WI38 (cell line): ENCODE results near the gene SLC22A16.
A peak's percentile ranks its signal among the peaks of the same experiment; 100 is the strongest.
"Not testable (repeated sequence)": the region's sequence is repeated elsewhere in the genome, so short reads cannot be mapped to it uniquely, and the experiment has no call there.

ENCODE experiments used
- H3K4me3 ChIP-seq: 2 replicates; pipeline ENCODE4 v1.5.1; 2011; ENCODE audit warnings: low read depth, mild to moderate bottlenecking, control low read depth, low read length
- TF ChIP-seq, protein P1 (sequence below): IDR thresholded peaks from 2 replicates; pipeline ENCODE4 v1.5.1; 2012; ENCODE audit warnings: low read depth, mild to moderate bottlenecking, control low read depth, low read length

The SLC22A16 gene

DNA sequence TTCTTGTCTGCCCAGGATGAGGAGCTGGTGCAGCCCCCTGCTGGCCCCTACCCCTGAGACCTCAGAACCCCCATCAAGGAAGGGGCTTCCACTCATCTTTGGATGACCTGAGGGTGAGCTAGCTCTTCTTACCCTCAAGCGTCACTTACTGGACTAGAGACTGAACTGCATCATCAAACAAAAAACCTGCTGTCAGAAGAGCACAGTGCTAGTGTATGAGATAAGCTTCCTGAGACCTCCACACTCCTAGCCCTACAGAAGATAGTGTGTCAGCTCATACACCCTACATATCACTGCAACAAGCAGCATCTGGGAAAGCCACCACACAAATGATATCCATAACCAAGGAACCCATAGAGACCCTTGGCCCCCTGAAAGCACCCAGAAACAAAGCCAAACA is 15.0 kb downstream of the SLC22A16 start:
- no peak overlapping the region for H3K4me3 ChIP-seq
- TF ChIP-seq, protein P1, sequence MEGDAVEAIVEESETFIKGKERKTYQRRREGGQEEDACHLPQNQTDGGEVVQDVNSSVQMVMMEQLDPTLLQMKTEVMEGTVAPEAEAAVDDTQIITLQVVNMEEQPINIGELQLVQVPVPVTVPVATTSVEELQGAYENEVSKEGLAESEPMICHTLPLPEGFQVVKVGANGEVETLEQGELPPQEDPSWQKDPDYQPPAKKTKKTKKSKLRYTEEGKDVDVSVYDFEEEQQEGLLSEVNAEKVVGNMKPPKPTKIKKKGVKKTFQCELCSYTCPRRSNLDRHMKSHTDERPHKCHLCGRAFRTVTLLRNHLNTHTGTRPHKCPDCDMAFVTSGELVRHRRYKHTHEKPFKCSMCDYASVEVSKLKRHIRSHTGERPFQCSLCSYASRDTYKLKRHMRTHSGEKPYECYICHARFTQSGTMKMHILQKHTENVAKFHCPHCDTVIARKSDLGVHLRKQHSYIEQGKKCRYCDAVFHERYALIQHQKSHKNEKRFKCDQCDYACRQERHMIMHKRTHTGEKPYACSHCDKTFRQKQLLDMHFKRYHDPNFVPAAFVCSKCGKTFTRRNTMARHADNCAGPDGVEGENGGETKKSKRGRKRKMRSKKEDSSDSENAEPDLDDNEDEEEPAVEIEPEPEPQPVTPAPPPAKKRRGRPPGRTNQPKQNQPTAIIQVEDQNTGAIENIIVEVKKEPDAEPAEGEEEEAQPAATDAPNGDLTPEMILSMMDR, result no peak

DNA sequence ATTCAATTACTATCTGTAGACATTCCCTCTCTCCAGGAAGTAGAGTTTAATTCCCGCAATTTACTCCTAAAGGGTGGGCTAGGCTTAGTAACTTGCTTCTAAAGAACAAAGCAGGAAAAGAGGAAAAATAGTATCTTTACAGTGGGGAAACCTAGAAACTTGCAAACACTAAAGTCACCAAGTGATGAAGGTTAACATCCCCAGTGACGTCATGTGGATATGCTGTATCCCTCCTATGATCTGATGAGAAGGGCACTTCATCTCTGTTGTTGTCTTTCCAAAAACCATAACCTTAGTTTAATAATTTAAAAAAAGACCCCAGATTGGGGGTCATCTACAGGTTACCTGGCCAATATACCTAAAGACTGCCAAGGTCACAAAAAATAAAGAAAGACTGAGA is 17.3 kb downstream of the SLC22A16 start:
- no peak overlapping the region for H3K4me3 ChIP-seq
- TF ChIP-seq, protein P1, result no peak

DNA sequence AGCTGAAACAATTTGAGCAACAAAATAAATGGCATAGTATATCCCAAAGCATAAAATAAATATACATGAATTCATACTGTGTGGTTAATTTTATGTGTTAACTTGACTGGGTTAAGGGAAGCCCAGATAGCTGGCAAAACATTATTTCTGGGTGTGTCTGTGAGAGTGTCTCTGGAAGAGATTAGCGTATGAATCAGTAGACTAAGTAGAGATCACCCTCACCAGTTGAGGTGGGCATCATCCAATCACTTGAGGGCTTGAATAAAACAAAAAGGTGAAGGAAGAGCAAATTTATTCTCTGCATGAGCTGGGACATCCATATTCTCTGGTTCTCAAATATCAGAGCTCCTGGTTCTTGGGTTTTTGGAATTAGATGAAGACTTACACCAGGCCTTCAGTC is 17.9 kb downstream of the SLC22A16 start:
- TF ChIP-seq, protein P1, result no peak
- no peak overlapping the region for H3K4me3 ChIP-seq

DNA sequence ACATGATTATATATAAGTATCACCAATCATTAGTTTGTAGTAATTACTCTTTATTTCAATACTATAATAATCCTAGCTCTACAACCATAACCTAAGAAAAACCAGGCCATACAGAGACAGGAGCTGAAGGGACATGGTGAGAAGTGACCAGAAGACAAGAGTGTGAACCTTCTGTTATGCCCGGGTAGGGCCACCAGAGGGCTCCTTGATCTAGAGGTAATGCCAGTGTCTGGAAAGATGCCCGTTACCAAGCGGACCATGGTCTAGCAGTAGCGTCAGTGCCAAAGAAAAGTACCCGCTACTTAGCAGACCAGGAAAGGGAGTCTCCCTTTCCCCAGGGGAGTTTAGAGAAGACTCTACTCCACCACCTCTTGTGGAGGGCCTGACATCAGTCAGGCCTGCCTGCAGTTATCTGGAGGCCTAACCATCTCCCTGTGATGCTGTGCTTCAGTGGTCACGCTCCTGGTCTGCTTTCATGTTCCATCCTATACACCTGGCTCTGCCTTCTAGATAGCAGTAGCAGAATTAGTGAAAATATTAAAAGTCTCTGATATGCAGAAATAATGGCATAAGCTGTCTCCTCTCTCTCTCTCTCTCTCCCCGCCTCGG is 18.7 kb downstream of the SLC22A16 start:
- not testable (repeated sequence) for H3K4me3 ChIP-seq
- TF ChIP-seq, protein P1, result peak; percentile 50; the same call in 1 of the 2 replicates

DNA sequence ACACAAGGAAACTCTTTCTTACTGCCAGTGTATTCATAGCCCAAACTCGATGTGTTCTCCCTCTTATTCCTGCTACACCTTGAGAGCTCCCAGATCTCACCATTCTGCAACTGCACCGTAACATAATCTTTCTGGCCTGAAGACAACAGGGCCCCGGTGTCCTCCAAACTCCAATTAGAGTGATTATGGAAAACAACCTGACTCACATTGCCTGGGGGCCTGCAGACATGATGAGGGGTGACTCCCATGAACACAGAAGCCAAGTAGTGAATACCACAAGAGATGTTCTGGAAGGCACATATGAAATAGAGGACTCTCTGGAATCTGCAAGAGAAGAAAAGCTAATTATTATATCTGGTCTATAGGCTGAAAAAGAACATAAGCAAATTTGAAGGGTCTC is 19.7 kb downstream of the SLC22A16 start:
- TF ChIP-seq, protein P1, result no peak
- H3K4me3 ChIP-seq, result no peak overlapping the region

DNA sequence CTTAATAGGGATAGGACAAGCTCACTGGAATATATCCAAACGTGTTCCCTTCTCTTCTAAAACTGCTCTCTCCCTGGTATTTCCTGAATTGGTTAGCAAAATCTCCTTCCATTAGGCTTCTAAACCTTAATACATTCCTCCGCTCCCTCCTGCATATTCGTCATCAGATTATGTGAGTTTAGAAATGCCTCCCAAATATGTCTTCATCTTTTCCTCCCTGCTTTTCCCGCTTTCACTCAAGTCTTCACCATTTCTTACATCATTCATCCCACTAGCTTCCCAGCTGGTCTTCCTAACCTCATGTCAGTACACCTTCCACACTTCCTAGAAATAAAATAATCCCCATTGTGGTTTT is 26.9 kb downstream of the SLC22A16 start:
- H3K4me3 ChIP-seq, result no peak overlapping the region
- TF ChIP-seq, protein P1, result no peak

DNA sequence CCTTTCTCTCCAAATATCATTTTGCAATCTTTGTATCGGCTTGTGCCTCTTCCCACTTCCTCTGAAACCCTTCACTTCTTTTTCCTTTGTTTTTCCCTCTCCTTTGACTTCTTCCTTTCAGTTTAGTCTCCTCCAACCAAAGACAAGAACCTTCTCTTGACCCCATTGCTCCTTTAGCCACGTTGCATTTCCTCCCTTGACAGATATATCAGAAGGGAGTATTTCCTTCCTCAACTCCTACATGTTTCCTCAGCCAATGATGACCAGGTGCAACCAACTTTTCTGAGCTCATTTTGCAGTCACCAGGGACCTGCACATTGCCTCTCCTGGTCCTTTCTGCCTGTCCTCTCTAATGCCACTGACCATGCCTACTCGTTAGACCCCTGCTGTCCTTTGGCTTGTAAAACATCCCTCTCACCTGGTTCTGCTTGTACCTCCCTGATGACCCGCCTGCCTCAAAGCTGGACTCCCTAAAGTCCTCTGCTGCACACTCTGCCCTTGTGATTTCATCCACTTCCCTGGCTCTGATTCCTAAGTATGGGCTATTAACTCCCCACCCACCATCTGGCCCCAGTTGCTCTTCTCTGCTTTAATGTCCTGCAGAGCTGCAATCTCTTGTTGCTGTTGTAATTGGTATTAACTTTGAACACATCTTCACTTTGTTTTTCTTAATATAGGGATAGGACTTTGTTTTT is 27.4 kb downstream of the SLC22A16 start:
- no peak overlapping the region for H3K4me3 ChIP-seq
- TF ChIP-seq, protein P1, result no peak
